MM.1S (cell line): ENCODE measurements around the gene HOATZ.

Source experiments
- DNase-seq: peaks from one replicate; pipeline ENCODE4 v3.0.0-alpha.2; 2015
- H2AFZ ChIP-seq: fragments of 300-600 bp; sonication (generic); 2 replicates; pipeline ENCODE4 v1.6.0; 2016; ENCODE audit warnings: antibody characterized with exemption, low read length
- H3F3A ChIP-seq: fragments of 300-600 bp; sonication (generic); 2 replicates; pipeline ENCODE4 v1.6.1; 2016; ENCODE audit warnings: mild to moderate bottlenecking, antibody characterized with exemption, low read length, moderate library complexity, mixed read lengths; ENCODE audit not compliant: insufficient read depth
- H3K27ac ChIP-seq: fragments of 300-600 bp; sonication (generic); 2 replicates; pipeline ENCODE4 v1.5.1; 2016; ENCODE audit warnings: mild to moderate bottlenecking, low read length
- H3K27me3 ChIP-seq: fragments of 300-600 bp; sonication (generic); replicated peaks from 2 replicates; pipeline ENCODE4 v1.6.0; 2016; ENCODE audit warnings: low read length; ENCODE audit not compliant: insufficient read depth
- H3K36me3 ChIP-seq: fragments of 300-600 bp; sonication (generic); replicated peaks from 2 replicates; pipeline ENCODE4 v1.6.1; 2016; ENCODE audit warnings: mild to moderate bottlenecking, low read length, mixed read lengths; ENCODE audit not compliant: insufficient read depth
- H3K4me1 ChIP-seq: fragments of 300-600 bp; sonication (generic); 2 replicates; pipeline ENCODE4 v1.6.1; 2016; ENCODE audit warnings: low read length, mixed read lengths
- H3K4me2 ChIP-seq: fragments of 300-600 bp; sonication (generic); 2 replicates; pipeline ENCODE4 v1.6.0; 2016; ENCODE audit warnings: low read depth, low read length
- H3K4me3 ChIP-seq: fragments of 300-600 bp; sonication (generic); 2 replicates; pipeline ENCODE4 v1.5.1; 2016; ENCODE audit warnings: low read length, mixed read lengths
- H3K79me2 ChIP-seq: fragments of 300-600 bp; sonication (generic); 2 replicates; pipeline ENCODE4 v1.6.1; 2016; ENCODE audit warnings: mixed run types, low read length, mixed read lengths
- H3K9ac ChIP-seq: fragments of 300-600 bp; sonication (generic); 2 replicates; pipeline ENCODE4 v1.6.1; 2016; ENCODE audit warnings: low read length, mixed read lengths
- H3K9me2 ChIP-seq: fragments of 300-600 bp; sonication (generic); replicated peaks from 2 replicates; pipeline ENCODE4 v1.6.1; 2016; ENCODE audit warnings: mild to moderate bottlenecking, low read length, mixed read lengths; ENCODE audit not compliant: insufficient read depth
- H3K9me3 ChIP-seq: fragments of 300-600 bp; sonication (generic); replicated peaks from 2 replicates; pipeline ENCODE4 v1.6.1; 2016; ENCODE audit warnings: mild to moderate bottlenecking, low read length, mixed read lengths; ENCODE audit not compliant: insufficient read depth
- H4K20me1 ChIP-seq: fragments of 300-600 bp; sonication (generic); 2 replicates; pipeline ENCODE4 v1.6.1; 2016; ENCODE audit warnings: mild to moderate bottlenecking, low read length, moderate library complexity, mixed read lengths; ENCODE audit not compliant: insufficient read depth
- EZH2 ChIP-seq: fragments of 300-600 bp; sonication (generic); optimal IDR thresholded peaks from 2 replicates; pipeline ENCODE3; 2017; ENCODE audit warnings: low read depth, mild to moderate bottlenecking, antibody characterized with exemption, low read length, mixed read lengths
- EZH2phosphoT487 ChIP-seq: fragments of 300-600 bp; sonication (generic); IDR thresholded peaks from 2 replicates; pipeline ENCODE4 v1.6.1; 2018; ENCODE audit warnings: antibody characterized with exemption, low read length
- TF ChIP-seq, protein P1 (sequence below): fragments of 300-600 bp; sonication (generic); IDR thresholded peaks from 2 replicates; pipeline ENCODE4 v1.5.1; 2016; ENCODE audit warnings: antibody characterized with exemption, low read length, mixed read lengths

The HOATZ gene

GRCh38 chr11:111561306-111561705 is 46.7 kb downstream of the HOATZ start:
- H3K4me2 ChIP-seq: no peak overlapping the region
- no peak overlapping the region for H3K9ac ChIP-seq

DNA sequence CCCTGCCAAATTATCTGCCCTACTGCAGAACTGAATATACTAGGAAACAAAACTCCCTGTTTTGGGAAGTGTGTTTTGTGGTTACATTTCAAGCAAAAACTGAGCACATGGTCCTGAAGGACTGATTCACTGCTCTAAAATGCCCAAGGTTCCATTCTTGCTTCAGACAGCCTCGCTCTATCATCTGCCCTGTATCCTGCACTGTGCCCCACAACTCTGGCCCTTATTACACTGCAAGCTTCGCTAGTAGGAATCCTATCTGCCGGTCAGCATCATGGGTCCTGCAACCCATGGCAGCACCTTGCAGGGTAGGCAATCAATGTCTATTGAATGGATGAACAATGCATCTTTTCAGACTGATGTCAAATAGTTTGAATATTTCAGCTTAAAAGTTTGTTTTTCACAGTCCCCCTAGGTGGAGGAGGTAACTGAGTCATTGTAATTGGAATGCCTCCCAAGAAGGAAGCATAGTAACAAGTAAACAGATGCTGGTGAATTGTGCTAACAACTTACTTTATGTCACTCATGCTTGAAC is 47.3 kb downstream of the HOATZ start:
- Histone ChIP-seq H3K4me2 (no peak overlapping the region), H3K9me2 (no peaks in the 10 kb centered on the region), H3K4me3 (no peak overlapping the region), H3F3A (no peaks in the 10 kb centered on the region), H3K79me2 (no peaks in the 10 kb centered on the region), H2AFZ (no peak overlapping the region), H3K27ac (no peak overlapping the region), H3K9ac (no peak overlapping the region), H3K9me3 (no peaks in the 10 kb centered on the region), H4K20me1 (no peaks in the 10 kb centered on the region), H3K36me3 (no peaks in the 10 kb centered on the region), H3K4me1 (0 out of 2 replicates have a peak, but pooled peaks cover 3% of the 10 kb centered on the region), H3K27me3 (no peaks in the 10 kb centered on the region)
- TF ChIP-seq EZH2: no peak
- TF ChIP-seq, protein P1, sequence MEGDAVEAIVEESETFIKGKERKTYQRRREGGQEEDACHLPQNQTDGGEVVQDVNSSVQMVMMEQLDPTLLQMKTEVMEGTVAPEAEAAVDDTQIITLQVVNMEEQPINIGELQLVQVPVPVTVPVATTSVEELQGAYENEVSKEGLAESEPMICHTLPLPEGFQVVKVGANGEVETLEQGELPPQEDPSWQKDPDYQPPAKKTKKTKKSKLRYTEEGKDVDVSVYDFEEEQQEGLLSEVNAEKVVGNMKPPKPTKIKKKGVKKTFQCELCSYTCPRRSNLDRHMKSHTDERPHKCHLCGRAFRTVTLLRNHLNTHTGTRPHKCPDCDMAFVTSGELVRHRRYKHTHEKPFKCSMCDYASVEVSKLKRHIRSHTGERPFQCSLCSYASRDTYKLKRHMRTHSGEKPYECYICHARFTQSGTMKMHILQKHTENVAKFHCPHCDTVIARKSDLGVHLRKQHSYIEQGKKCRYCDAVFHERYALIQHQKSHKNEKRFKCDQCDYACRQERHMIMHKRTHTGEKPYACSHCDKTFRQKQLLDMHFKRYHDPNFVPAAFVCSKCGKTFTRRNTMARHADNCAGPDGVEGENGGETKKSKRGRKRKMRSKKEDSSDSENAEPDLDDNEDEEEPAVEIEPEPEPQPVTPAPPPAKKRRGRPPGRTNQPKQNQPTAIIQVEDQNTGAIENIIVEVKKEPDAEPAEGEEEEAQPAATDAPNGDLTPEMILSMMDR: no peak
- no peak for TF ChIP-seq EZH2phosphoT487
- no peak for DNase-seq

More at GRCh38 chr11:111561306-111561705, 46.7 kb downstream of the HOATZ start:
- TF ChIP-seq, protein P1: no peak
- TF ChIP-seq EZH2phosphoT487 (no peak), EZH2 (no peak)
- no peaks in the 10 kb centered on the region for H3K9me3 ChIP-seq
- no peak overlapping the region for H2AFZ ChIP-seq
- H3K9me2 ChIP-seq: no peaks in the 10 kb centered on the region
- no peak for DNase-seq
- H3K79me2 ChIP-seq: no peaks in the 10 kb centered on the region
- H3K4me1 ChIP-seq: 0 out of 2 replicates have a peak, but pooled peaks cover 3% of the 10 kb centered on the region
- H3K36me3 ChIP-seq: no peaks in the 10 kb centered on the region
- H3K4me3 ChIP-seq: no peak overlapping the region
- H4K20me1 ChIP-seq: no peaks in the 10 kb centered on the region
- H3K27me3 ChIP-seq: no peaks in the 10 kb centered on the region
- no peak overlapping the region for H3K27ac ChIP-seq
- no peaks in the 10 kb centered on the region for H3F3A ChIP-seq

GRCh38 chr11:111562692-111563389 is 48.3 kb downstream of the HOATZ start:
- Histone ChIP-seq H3F3A (no peaks in the 10 kb centered on the region), H3K4me2 (no peak overlapping the region), H3K4me1 (no peaks in the 10 kb centered on the region), H3K9me3 (no peaks in the 10 kb centered on the region), H4K20me1 (no peaks in the 10 kb centered on the region), H3K27ac (no peak overlapping the region), H3K79me2 (no peaks in the 10 kb centered on the region), H2AFZ (no peak overlapping the region), H3K9ac (no peak overlapping the region), H3K4me3 (no peak overlapping the region), H3K27me3 (no peaks in the 10 kb centered on the region), H3K9me2 (no peaks in the 10 kb centered on the region), H3K36me3 (no peaks in the 10 kb centered on the region)
- TF ChIP-seq, protein P1: no peak
- TF ChIP-seq EZH2phosphoT487 (no peak), EZH2 (no peak)
- DNase-seq: no peak
